Esophagus squamous epithelium (tissue), 4 donors: ENCODE data around the gene PSIP1.

Experiments
- POLR2A ChIP-seq, 4 donors: fragments of 450-650 bp; IDR thresholded peaks; one replicate each; pipeline ENCODE4 v1.6.1; 2017; ENCODE audit warnings: antibody characterized with exemption in 4 of 4, mild to moderate bottlenecking in 4 of 4, moderate library complexity in 3 of 4
- TF ChIP-seq, protein P1 (sequence below), 6 experiments: fragments of 450-650 bp in 4 of 6; fragments of 200-600 bp in 2 of 6; sonication (generic) in 2 of 6; IDR thresholded peaks; one replicate each; pipeline ENCODE4 v1.5.1; 2016 to 2019; ENCODE audit warnings: antibody characterized with exemption in 6 of 6, mild to moderate bottlenecking in 4 of 6, moderate library complexity in 4 of 6

DNA sequence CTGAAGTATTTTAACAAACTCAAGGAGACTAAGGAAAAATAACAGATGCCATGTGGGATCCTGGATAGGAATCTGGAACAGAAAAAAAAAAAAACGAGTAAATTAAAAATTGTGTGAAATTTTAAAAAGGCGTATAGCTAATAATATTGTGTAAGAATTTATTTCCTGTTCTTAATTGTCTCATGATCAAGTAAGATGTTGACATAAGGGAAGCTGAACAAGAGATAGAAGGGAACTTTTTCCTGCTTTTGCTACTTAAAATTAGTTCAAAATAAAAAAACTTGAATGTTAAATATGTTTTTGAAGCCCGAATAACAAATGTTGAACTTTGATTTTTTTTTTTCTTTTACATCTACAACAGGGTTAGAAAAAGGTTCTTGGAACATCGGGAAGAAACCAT is 77.6 kb downstream of the PSIP1 start:
- TF ChIP-seq POLR2A (IDR thresholded peaks at IDR 0.05), result no peak
- TF ChIP-seq, protein P1, sequence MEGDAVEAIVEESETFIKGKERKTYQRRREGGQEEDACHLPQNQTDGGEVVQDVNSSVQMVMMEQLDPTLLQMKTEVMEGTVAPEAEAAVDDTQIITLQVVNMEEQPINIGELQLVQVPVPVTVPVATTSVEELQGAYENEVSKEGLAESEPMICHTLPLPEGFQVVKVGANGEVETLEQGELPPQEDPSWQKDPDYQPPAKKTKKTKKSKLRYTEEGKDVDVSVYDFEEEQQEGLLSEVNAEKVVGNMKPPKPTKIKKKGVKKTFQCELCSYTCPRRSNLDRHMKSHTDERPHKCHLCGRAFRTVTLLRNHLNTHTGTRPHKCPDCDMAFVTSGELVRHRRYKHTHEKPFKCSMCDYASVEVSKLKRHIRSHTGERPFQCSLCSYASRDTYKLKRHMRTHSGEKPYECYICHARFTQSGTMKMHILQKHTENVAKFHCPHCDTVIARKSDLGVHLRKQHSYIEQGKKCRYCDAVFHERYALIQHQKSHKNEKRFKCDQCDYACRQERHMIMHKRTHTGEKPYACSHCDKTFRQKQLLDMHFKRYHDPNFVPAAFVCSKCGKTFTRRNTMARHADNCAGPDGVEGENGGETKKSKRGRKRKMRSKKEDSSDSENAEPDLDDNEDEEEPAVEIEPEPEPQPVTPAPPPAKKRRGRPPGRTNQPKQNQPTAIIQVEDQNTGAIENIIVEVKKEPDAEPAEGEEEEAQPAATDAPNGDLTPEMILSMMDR (IDR thresholded peaks at IDR 0.05), result no peak
